ENCODE results near the gene ITPR1.
"Not testable (repeated sequence)": the region's sequence is repeated elsewhere in the genome, so short reads cannot be mapped to it uniquely, and the experiment has no call there.

ITPR1 gene

DNA sequence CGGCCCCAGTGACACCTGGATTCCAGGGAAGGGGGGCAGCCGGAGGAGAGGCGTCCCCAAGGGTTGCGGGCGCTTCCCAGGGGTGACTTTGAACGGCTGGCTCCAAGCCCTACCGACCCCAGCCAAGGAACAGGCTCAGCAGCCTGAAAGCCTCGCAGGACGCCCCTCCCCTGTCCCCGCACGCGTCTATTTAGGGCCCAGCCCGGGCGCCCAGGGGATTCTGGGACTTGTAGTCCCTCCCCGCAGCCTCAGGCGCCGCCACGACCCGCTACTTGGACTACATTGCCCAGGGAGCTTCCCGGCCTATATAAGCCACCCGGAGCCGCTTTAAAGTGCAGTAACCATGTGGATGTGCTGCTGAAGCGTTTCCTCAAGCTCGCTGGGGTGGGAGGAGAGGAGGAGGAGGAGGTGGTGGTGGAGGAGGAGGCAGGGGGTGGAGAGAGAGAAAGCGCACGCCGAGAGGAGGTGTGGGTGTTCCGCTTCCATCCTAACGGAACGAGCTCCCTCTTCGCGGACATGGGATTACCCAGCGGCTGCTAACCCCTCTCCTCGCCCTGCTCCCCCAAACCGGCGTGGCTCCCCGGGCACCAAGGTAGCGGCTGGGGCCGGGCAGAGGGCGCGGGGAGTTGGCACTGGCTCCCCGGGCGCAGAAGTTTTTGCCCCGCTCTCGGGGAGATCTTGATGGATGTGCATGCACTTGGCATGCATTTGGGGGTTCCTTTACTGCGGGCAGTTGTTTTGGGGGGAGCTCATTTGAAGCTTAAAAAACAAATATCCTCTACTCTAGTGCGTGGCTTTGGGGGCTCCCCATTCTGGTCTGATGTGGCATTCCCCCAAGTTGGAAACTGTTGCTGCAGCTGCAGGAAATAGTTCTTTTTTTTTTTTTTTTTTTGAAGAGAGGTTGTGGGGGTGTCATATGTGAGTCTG is at the start of gene ITPR1:
Gene ITPR1 (plus strand): TSS at position 335 of the 927 bp plus-strand sequence. CDS start 23,144 bp downstream, outside the sequence.
- DNase-seq (ENCODE audit: low read depth) = peak; percentile 96

DNA sequence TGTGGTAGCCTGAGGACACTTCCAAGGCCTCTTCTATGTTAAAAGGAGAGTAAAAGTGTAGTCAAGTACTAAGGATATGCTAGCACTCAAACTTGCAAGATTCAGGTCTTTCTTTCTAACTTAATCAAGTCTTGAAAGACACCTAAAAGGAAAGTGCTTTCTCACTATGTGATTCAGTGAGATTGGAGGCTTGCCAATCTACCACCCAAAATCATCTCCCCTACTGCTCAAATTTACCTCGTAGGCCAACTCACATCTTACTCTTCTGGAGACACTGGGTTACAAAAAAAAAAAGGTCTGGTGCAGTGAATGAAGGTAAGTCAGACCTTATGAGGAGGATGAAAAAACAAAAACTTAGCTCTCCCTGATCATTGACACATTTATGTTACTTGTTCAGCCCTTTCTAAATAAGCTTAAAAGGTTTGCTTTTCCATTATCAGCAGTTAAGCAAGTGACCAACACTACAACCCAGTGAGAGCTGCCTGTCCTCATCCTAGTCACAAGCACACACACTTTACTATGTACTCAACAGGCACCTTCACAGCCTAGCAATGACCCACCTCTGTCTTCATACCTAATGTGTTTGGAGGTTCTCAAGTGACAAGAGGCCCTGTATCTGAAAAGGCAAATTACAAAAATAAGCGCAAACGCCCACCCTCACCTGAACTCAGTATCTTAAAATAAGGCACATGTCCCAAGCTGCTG is 45.7 kb upstream of the ITPR1 start:
- no peak for DNase-seq (ENCODE audit: low read depth)

DNA sequence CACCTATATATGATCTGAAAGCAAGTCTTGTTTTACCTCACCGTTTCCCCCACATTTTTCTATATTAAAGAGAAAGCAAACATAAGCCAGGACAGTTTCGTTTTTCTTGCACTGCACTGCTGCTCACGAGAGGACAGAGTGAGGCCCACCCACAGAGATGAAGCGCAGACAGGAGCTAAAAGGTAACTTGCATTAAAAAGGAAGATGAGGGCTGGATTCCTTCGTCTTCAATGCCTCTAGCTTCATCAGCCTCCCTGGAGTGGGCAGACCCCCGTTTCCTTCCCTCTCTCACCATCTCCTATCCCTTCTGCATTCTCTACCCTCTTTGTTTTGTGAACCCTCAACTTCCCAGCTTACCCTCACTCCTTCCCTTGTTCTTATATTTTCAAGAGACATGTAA is 45.0 kb upstream of the ITPR1 start:
- no peak for DNase-seq (ENCODE audit: low read depth)

DNA sequence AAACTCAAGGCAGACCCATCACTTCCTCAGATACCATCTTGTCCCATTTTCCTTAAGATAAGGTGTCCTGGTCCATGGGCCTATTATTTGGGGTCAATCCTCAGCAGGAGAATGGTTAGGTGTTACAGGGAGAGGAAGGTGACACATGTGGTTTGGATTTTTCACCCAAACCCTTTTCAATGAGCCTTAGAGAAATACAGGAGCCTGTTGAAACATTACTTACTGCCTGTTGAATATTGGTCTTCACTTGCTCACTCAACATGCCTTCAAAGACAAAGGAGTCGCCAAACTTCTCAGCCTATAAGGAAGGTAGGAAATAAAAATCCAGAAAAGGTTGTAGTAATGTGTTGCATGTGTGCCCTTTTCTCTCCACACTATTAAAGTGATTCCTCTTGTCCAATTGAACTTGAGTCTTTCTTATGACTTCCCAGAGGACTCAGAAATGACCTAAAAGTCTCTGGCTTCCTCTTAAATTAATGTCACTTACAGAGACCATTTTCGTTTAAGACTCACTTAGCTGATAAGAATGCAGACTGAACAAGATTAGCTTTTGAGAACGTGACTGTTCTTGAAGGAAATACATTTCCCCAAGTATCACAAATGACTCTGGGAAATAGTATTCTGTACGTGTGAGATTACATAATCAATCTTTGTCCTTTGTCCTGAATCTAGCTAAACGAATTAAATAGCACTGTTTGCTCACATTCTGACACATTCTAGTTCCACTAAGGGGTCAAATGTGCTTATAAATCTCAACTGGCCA is 43.9 kb upstream of the ITPR1 start:
- no peak for DNase-seq (ENCODE audit: low read depth)

DNA sequence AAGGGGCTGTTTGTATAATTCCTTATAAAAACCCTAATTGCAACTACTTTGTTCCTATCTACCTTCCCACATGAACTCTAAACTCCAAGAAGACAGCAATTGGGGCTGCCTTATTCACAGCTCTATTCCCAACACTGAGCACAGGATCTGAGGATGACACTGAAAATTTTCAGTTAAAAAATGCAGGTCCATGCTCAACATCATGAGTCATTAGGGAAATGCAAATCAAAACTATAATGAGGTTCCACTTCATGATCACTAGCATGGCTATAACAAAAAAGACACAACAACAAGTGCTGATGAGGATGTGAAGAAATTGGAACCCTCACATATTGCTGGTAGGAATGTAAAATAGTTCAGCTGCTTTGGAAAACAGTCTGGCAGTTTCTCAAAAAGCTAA is 39.0 kb upstream of the ITPR1 start:
- no peak for DNase-seq (ENCODE audit: low read depth)

DNA sequence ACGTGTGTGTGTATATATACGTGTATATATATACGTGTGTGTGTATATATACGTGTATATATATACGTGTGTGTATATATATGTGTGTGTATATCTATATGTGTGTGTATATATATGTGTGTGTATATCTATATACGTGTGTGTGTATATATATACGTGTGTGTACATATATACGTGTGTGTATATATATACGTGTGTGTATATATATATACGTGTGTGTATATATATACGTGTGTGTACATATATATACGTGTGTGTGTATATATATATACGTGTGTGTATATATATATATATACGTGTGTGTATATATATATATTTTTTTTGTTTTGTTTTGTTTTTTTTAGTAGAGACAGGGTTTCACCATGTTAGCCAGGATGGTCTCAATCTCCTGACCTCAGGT is 36.4 kb upstream of the ITPR1 start:
- DNase-seq (ENCODE audit: low read depth) = not testable (repeated sequence)

DNA sequence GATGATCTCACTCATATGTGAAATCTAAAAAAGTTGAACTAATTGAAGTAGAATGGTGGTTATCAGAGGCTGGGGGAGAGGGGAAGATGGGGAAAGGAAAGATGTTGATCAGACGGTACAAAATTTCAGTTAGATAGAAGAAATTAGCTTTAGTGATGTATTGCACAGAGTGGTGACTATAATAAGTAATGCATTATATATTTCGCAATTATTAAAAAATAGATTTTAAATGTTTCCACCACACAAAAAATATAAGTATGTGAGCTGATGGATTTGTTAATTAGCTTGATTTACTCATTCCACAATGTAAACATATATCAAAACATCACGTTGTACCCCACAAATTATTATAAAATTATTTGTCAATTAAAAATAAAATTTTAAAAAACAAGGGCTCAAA is 34.2 kb upstream of the ITPR1 start:
- DNase-seq (ENCODE audit: low read depth) = no peak

DNA sequence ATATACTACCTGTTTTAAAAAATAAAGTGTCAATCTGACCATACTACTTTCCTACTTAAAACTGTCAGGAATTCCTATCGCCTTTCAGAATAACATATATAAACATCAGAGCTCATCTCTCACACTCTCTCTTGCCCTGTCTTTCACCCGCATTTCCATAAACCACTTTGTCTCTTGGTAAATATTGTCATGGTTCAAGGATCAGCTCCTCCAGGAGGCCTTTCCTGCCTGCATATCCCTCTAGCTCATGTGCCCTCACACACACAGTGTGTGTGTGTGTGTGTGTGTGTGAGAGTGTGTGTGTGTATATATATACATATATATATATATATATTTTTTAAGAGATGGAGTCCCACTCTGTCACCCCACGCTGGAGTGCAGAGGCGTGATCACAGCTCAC is 32.8 kb upstream of the ITPR1 start:
- DNase-seq (ENCODE audit: low read depth) = no peak

DNA sequence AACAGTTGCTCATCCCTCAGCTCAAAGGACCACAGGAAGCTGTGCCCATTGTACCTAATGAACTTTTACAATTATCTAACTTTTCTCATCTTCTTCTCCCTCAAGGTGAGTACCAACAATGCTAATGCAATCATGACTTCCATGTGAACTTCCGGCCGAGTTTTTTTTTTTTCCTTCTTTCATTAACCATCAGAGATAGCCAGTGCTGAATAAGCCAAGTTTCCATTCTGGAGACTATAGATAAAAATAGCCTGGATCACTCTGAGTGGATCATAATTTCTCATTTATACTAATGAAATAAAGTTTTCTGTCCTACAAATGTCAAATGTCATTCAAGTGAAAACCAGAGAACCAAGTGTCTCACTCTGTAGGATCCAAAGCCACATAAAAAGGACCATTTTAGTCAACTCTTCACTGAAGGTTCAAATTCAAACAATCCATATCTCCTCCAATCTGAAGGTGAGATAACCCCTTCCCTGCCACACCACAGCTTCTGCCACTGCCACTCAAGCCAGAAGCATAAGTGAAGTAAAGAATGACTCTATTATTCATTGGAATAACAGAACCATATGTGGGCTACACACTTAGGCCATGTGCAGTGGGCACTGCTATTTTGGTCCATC is 31.6 kb upstream of the ITPR1 start:
- no peak for DNase-seq (ENCODE audit: low read depth)

DNA sequence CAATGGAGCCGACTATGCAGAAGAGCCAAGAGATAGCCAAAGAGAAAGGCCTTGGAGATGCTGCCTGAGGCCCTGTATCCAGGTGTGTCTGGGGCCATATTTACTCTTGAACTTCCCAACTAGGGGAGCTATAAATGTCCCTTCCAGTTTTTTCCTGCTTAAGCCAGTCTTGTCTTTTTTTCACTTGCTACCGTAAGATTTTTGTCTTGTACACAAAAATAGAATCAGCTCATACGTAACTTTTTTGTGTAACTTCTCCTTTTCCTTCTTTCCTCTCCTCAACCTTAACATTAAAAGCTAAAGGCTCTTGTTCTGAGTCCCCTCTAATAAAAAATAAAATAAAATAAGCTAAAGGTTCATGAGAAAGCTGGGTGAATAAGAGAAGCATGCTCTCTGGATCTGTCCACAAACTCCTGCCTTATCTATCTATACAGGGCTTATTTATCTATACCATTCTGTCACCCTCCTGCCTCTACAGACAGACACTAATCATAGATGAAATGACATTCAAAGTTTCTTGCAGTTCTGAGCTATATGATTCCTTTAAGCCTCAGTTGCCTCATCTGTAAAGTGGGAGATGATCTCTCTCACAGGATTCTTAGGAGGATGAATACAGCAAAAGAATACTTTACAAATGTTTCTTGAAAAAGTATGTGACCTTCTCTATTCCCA is 30.6 kb upstream of the ITPR1 start:
- DNase-seq (ENCODE audit: low read depth) = no peak

DNA sequence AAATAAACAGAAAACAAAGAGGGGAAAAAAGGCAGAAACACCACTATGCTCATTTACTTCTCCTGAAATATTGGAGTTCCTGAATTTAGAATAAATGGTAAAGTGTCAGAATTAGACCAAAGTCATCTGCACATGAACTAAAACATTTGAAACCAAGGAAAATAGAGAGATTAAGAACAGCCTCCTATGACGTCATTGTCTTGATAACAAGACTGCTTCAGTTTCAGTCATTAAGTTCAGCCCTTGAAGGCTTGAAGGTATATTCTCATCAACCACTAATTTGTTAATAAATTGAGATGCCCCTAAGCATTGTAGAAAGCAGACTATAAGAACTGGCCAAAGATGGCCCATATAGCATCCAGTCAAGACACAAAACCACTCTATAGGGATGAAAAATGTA is 28.6 kb upstream of the ITPR1 start:
- DNase-seq (ENCODE audit: low read depth) = no peak

DNA sequence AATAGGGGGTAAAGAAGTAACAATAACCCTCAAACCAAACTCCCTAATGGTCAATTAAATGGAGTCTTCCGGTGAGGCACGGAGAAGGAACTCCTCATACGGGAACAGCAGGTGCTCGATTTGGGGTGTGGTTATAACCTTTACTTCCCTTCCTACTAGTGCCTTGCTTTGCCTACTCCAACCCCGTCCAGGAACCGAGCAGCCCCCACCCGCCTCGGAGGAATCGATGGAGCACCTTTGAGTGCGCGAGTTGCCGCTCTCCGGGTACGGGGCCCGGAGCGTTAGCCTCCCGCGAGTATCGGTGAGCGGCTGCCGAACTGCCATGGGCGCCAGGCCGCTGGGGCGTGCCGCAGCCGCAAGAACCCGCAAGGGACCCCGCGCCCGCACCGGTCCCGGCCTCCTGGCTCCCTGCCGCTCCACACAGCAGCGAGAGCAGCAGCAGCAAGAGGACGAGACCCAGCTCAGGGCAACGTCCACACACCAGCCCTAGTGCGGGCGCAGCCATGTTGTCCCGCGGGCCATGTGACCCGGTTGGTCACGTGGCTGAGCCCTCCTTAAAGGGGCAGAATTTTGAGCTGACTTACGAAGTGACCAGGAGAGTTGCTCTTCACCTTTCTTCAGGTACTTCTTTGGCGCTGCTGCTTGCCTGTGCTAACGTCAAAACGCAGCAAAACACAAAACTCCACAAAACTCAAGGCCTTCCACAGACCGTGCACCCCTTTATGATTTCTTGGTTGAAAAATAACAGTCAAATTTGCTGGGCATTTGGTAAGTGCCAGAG is 26.2 kb upstream of the ITPR1 start, which contains the start of gene SUMF1:
Gene SUMF1 (minus strand): TSS at position 529 of the 781 bp plus-strand sequence. CDS start 24 bp downstream, at position 505.
- DNase-seq (ENCODE audit: low read depth) = peak; percentile 23

DNA sequence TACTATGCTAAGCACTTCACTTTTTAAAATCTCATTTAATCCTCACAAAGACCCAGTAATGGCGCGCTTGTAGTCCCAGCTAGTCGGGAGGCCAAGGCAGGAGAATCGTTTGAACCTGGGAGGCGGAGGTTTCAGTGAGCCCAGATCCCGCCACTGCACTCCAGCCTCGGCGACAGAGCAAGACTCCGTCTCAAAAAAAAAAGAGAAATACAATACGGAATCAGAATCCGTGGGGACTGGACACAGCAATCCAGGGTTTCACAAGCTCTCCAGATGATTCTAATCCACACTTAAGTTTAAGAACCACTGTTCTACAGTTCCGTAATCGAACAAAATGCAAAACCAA is 25.7 kb upstream of the ITPR1 start:
- no peak for DNase-seq (ENCODE audit: low read depth)

DNA sequence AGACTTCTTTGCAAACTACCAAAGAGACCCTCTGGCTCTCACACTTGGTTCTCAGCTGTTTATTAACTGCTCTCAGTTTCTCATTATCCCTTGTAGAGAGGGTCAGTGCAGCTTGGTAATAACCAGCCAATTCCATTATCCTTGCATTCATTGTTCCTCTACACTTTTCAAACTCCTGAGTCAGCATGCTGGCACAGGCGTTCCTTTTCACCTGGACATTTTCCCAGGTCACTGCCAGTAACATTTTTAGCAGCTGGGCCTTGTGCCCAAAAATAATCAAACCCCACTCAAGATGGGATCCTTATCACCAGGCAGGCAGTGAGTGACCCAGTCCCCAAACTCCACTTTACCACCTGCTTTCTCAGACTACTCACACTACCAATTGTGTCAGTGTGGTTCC is 21.2 kb upstream of the ITPR1 start:
- no peak for DNase-seq (ENCODE audit: low read depth)

DNA sequence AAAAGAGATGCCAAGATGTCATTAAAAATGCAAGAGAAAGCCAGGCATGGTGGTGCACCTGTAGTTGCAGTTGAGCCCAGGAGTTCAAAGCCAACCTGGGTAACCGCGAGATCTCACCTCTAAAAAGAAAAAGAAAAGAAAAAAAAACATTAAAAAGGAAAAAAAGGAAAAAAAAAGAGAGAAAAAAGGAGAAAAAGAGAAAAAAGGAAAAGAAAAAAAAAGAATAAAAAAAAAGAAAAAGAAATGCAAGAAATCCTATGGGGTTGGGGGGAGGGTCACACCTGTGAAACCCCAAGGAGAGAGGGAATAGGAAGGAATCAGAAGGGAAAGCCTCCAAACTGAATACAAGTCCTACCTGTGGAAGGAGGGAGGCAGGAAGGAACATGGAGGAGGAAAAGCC is 20.8 kb upstream of the ITPR1 start:
- DNase-seq (ENCODE audit: low read depth) = no peak

DNA sequence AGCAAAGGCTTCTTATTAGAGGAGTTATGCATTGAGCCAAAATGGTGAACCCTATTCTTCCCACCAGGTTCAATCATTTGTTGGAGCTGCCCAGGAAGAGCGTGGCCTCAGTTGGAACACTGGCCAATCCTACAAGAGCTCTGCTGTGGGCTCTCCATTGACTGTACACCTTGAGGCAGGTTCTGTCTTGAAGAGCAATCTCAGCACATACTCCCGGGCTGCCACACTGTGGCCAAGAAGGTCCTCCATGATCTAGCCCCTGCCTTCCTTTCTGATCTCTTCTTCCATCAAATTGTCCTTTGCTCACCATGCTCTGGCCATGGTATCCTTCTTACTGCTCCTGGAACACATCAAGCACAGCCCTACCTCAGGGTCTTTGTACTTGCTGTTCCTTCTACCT is 20.4 kb upstream of the ITPR1 start:
- no peak for DNase-seq (ENCODE audit: low read depth)

DNA sequence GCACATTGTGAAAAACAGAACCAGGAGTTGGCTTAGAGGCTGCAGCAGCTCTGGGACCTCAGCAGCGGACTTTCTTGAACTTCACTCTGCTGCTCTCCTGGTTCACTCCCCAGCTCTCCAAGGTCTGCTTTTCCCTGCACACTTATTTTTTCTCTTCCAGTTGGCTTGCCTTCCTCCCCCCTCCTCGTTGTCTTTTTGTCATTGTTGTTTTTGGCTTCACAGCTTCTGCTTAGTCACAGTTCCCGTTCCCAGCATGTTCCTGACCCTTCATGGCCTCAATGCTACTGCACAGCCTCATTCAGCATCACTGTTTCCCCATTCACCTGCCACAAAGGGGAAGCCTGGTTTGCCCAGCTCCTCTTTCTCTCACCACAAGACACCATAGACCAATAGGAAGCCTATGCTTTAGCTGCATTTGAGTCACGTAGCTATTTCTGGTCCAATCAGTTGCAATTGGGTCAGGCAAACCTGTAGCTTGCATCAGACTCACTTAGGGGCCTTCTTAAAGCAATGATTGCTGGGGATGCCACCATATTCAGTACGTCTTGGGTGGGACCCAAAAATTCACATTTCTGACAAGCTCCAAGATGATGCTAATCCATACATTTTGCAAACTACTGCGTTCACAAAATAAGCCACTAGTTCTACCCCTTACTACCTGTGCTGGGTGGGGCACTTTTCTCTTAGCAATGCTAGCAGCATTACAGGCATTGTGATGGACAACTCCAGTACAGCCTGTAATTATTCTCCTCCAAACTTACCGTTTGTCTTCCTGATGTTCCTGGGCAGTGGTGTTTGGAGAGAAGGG is 18.3 kb upstream of the ITPR1 start:
- DNase-seq (ENCODE audit: low read depth) = peak; percentile 44

DNA sequence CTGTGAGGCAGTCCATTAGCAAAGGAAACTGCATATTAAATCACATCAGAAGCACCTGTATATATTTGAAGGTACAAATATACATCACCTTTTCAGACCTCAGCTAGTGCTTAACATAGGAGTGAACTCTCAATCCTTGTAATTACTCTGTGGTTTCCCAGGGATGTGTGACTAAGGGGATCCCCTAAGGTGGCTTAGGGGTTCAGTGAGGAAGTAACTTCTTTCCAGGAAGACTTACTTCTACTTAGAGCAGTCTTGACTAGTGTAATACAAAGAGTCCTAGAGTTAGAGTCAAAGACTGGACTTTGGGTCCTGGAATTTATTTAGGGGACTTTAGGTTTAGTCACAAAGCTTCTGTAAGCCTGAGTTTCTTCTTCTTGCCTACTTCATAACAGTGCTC is 17.3 kb upstream of the ITPR1 start:
- DNase-seq (ENCODE audit: low read depth) = no peak

DNA sequence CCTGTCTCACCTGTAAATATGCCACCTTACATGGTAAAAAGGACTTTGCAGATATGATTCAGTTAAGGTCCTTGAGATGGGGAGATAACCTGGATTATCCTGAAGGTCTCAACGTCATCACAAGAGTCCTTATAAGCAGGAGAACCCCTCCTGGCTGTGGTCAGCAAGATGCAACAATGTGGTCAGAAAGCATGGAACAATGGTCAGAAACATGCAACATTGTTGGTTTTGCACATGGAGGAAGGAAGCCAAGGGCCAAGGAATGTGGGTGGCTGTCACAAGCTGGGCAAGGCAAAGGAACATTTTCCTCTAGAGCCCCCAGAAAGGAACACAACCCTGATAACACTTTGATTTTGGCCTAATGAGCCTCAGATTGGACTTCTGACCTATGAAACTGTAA is 16.7 kb upstream of the ITPR1 start:
- no peak for DNase-seq (ENCODE audit: low read depth)

DNA sequence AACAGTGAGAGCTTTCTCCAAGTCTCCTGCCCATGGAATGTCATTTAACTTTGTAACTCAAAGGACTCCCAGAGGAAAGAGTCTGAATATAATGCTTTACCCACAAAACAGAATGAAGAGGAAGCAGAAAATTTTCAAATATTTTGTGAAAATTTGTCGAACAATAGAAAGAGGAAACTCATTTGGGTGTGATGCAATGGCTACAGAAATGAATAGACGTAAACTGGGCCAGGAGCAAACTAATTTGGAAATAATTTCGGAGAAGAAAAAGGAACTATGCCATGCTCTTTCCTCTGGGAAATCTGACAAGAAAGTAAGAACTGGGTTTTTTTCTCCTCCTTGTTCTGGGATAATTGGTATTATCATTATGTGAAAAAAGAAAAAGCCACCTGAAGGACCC is 14.9 kb upstream of the ITPR1 start:
- DNase-seq (ENCODE audit: low read depth) = no peak
